Neural cell (in vitro differentiated cells): ENCODE data around the gene PCDHA7.

Experiments
- CTCF ChIP-seq: fragments of 450-650 bp; IDR thresholded peaks from 2 replicates; pipeline ENCODE4 v1.5.1; 2014; ENCODE audit warnings: antibody characterized with exemption, mild to moderate bottlenecking, moderate library complexity; ENCODE audit not compliant: poor library complexity, severe bottlenecking
- SMC3 ChIP-seq: fragments of 450-650 bp; conservative IDR thresholded peaks from 2 replicates; pipeline ENCODE4 v1.6.1; 2014; ENCODE audit warnings: antibody characterized with exemption, mild to moderate bottlenecking, moderate library complexity; ENCODE audit not compliant: poor library complexity

GRCh38 chr5:140857177-140857986 is 23.3 kb downstream of the PCDHA7 start:
- no peak for TF ChIP-seq CTCF
- TF ChIP-seq SMC3, result no peak
